Astrocyte of the spinal cord (primary cell): ENCODE results near the gene F2R.
"Not testable (repeated sequence)": the region's sequence is repeated elsewhere in the genome, so short reads cannot be mapped to it uniquely, and the experiment has no call there.

Source experiments
- DNase-seq: peaks from one replicate; pipeline ENCODE4 v3.0.0; 2011; ENCODE audit warnings: low read depth, low spot score
- H3K4me3 ChIP-seq: 2 replicates; pipeline ENCODE4 v1.5.1; 2011; ENCODE audit warnings: low read depth, mild to moderate bottlenecking, low read length, moderate library complexity
- CTCF ChIP-seq: IDR thresholded peaks from 2 replicates; pipeline ENCODE4 v1.5.1; 2012; ENCODE audit warnings: low read depth, mild to moderate bottlenecking, low read length, inconsistent platforms
- in situ Hi-C: cut with HindIII; loops from 2 replicates; pipeline ENCODE4 v1.10.0; 2017; ENCODE audit warnings: low sequenced_read_pairs

Gene F2R

GRCh38 chr5:76762484-76762883 is 46.6 kb downstream of the F2R start:
- in situ Hi-C loops, result no loop called here
- no peak for DNase-seq
- no peak for TF ChIP-seq CTCF
- no peak overlapping the region for H3K4me3 ChIP-seq

- DNase-seq, result no peak
- in situ Hi-C loops, result no loop called here
- no peak for TF ChIP-seq CTCF
- H3K4me3 ChIP-seq, result no peak overlapping the region
These were observed 47.2 kb downstream of the F2R start for GRCh38 chr5:76763136-76763535.

DNA sequence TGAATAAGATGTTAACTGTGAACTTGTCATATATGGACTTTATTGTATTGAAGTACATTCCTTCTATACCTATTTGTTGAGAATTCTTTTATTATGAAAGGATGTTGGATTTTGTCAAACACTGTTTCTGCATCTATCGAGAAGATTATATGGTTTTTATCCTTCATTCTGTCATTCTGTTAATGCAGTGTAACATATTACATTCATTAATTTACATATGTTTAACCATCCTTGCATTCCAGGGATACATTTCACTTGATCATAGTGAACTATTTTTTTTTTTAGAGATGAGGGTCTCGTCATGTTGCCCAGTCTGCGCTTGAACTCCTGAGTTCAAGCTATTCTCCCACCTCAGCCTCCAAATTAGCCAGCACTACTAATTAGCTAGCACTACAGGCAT is 48.4 kb downstream of the F2R start:
- no peak for TF ChIP-seq CTCF
- DNase-seq, result peak; percentile 25
- in situ Hi-C loops, result no loop called here
- H3K4me3 ChIP-seq, result no peak overlapping the region

DNA sequence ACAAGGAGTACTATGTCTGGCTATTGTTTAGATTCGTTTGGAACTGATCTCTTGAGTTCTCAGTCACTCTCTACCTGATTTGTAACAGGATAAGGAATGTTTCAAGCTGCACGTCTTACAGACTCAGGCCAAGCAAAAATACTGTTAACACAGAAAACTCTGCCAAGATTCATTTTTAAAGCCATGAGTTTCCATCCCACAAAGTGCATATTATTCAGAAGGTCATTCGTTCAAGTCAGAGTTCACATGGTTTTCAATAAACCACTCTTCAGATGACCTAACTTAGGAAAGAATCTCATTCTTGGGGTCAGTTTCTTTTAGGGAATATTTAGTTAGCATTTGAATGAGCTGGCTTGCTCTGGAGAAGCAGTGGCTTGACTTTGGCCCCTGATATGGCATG is 49.3 kb downstream of the F2R start:
- no peak overlapping the region for H3K4me3 ChIP-seq
- no peak for TF ChIP-seq CTCF
- DNase-seq, result peak; percentile 80
- in situ Hi-C loops, result no loop called here

DNA sequence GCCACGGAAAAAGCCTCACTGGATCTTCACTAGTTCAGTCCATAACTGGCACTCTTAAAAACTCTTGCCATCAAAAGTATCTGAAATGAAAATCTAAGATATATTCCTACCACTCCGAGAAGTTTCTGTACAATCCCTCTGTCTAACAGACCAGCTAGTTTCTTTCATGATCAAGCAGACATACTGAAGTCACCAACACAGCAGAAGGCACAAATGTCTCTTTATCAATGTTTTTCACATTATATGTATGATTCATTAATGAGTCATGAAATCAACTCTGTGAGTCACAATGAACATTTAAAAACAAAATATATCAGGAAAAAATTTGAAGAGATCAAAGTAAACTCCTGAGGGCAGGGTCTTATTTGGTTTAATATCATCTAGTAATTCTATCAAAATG is 50.8 kb downstream of the F2R start:
- peak; percentile 59 for DNase-seq

GRCh38 chr5:76771041-76771440 is 55.1 kb downstream of the F2R start:
- in situ Hi-C loops, DNase-seq, H3K4me3 ChIP-seq: not testable (repeated sequence)

More for the DNA sequence above, 50.8 kb downstream of the F2R start:
- no peak overlapping the region for H3K4me3 ChIP-seq
- TF ChIP-seq CTCF, result no peak
- in situ Hi-C loops, result no loop called here

- H3K4me3 ChIP-seq, result no peak overlapping the region
- no peak for TF ChIP-seq CTCF
- no peak for DNase-seq
- in situ Hi-C loops, result no loop called here
These were observed 55.9 kb downstream of the F2R start for GRCh38 chr5:76771705-76772405.
